ENCODE measurements around the gene FXYD7. TPM values are rescaled to one million over a fixed set of nuclear protein-coding genes. Genes with fewer than 3 reads are reported as not detected.

The FXYD7 gene
- total RNA-seq, 3 donors from 2014 or later = 1.5 TPM; not detected in 2

DNA sequence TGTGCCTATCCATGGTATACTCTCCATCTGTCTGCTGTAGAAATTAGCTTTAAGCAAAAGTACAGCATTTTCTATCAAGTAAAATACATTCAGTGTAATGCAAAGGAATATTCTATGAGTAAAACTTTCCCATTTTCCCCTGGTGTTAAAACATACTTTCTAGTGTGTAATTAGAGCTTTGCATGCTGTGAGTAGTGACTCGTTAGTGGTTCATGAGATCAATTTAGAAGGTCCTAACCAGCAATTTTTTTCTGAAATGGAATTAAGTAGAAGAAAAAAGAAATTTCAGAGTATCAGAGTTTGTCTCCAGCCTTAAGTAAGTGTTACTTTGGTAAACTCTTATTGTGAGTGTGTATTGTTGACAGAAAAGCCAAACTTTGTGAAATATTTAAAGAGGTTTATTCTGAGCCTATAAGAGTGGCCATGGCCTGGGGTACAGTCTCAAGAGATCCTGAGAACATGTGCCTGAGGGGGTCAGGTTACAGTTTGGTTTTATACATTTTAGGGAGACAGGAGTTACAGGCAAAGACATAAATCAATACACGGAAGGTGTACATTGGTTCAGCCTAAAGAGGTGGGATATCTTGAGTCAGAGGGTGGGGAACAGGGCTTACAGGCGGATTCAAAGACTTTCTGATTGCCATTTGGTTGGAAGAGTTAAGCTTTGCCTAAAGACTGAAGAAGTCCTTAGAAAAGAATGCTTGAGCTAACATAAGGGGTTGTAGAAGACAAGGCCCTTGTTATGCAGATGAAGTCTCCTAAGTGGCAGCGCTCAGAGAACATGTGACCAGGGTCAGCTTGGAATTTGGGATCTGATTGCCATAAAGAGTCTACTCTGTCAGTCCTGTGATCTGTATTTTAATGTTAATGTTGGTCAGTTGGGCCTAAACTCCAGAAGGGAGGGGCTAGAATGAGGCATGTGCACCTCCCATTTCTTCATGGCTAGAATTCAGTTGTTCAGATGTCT, 60.0 kb downstream of the FXYD7 start:
- intact Hi-C loops (cut with DNase I, micrococcal nuclease) = no loop called here
- DNase-seq (no peak), ATAC-seq (no peak)
- Histone ChIP-seq H3K4me3 (no peak overlapping the region), H3K4me1 (ENCODE audit: low read depth) (no peaks in the 10 kb centered on the region), H3K36me3 (ENCODE audit: low read depth) (no peaks in the 10 kb centered on the region), H3K9me3 (no peaks in the 10 kb centered on the region)
- TF ChIP-seq CTCF (IDR thresholded peaks at IDR 0.05) = no peak

Other genes with a start within 250 kb of the FXYD7 start
- gene ZNF30, start 216.4 kb upstream of the FXYD7 start, total RNA-seq = 1 to 10 TPM; 1.3 to 4.9 (median 2.1) TPM
- gene ZNF792, start 179.0 kb upstream of the FXYD7 start, total RNA-seq = 1 to 10 TPM; 5.4 to 7.6 (median 6.7) TPM
- gene GRAMD1A, start 142.9 kb upstream of the FXYD7 start, total RNA-seq = 10 to 100 TPM; 32.5 to 53.1 (median 33.8) TPM
- 1 to 10 TPM; 1.6 to 8.8 (median 3.5) TPM for gene SCN1B, start 112.8 kb upstream of the FXYD7 start, total RNA-seq
- under 1 TPM in 2 of 3 donors, not detected in 1; 0.54 to 0.94 TPM for gene HPN, start 101.5 kb upstream of the FXYD7 start, total RNA-seq
- 1,000 to 10,000 TPM; 1,086 to 3,973 (median 3,185) TPM for gene FXYD3, start 27.4 kb upstream of the FXYD7 start, total RNA-seq
- 10 to 100 TPM; 14.1 to 38.8 (median 31.1) TPM for gene LGI4, start 8.2 kb upstream of the FXYD7 start, total RNA-seq
- 10 to 100 TPM; 13.3 to 71.0 (median 15.4) TPM for gene FXYD1, start 4.4 kb upstream of the FXYD7 start, total RNA-seq
- gene FXYD5, start 11.5 kb downstream of the FXYD7 start, total RNA-seq = 10 to 100 TPM in 2 of 3 donors, 1 to 10 TPM in 1; 9.1 to 20.8 (median 17.9) TPM
- not detected for gene FAM187B, start 85.5 kb downstream of the FXYD7 start, total RNA-seq
- 100 to 1,000 TPM; 123 to 302 (median 289) TPM for gene LSR, start 105.7 kb downstream of the FXYD7 start, total RNA-seq
- gene USF2, start 125.7 kb downstream of the FXYD7 start, total RNA-seq = 100 to 1,000 TPM in 2 of 3 donors, 10 to 100 TPM in 1; 94.5 to 131 (median 116) TPM
- not detected for gene HAMP, start 139.3 kb downstream of the FXYD7 start, total RNA-seq
- under 1 TPM in 1 of 3 donors, not detected in 2; 0.80 TPM for gene MAG, start 148.9 kb downstream of the FXYD7 start, total RNA-seq
- 1 to 10 TPM; 2.2 to 5.7 (median 4.1) TPM for gene CD22, start 185.9 kb downstream of the FXYD7 start, total RNA-seq
- gene FFAR1, start 204.6 kb downstream of the FXYD7 start, total RNA-seq = not detected
- 1 to 10 TPM in 1 of 3 donors, not detected in 2; 1.5 TPM for gene FFAR3, start 215.2 kb downstream of the FXYD7 start, total RNA-seq
- gene GPR42, start 227.8 kb downstream of the FXYD7 start, total RNA-seq = under 1 TPM in 1 of 3 donors, not detected in 2; 0.32 TPM